Kidney (tissue), 14 donors: Measurements from ENCODE around the gene NOTCH1. TPM values are rescaled to one million over a fixed set of nuclear protein-coding genes. Genes with fewer than 3 reads are reported as not detected.

ENCODE experiments used
- DNase-seq, 5 donors: peaks; one replicate each; pipeline ENCODE4 v3.0.0-alpha.2; 2013 to 2020
- FAIRE-seq: peaks from 2 replicates; lab custom pipeline; 2012; peaks lifted over from hg19 to GRCh38; lab: Jason Lieb, UNC
- H3K27ac ChIP-seq, 2 donors: one replicate each; pipeline ENCODE4 v1.7.0; 2013; ENCODE audit warnings: low read depth in 2 of 2, low read length in 2 of 2, inconsistent platforms in 1 of 2
- H3K27me3 ChIP-seq: one replicate; pipeline ENCODE4 v1.7.1; 2013; ENCODE audit warnings: low read length, inconsistent platforms; ENCODE audit not compliant: control insufficient read depth, insufficient read depth
- H3K36me3 ChIP-seq, 3 donors: one replicate each; pipeline versions ENCODE4 v1.7.0 to v1.7.1; 2013; ENCODE audit warnings: low read length in 3 of 3, control low read depth in 1 of 3, inconsistent platforms in 1 of 3; ENCODE audit not compliant: insufficient read depth in 3 of 3, control insufficient read depth in 2 of 3
- H3K4me1 ChIP-seq, 3 donors: one replicate each; pipeline versions ENCODE4 v1.7.0 to v1.7.1; 2013; ENCODE audit warnings: low read length in 3 of 3, inconsistent platforms in 1 of 3, low read depth in 1 of 3; ENCODE audit not compliant: control insufficient read depth in 2 of 3, insufficient read depth in 2 of 3
- H3K4me3 ChIP-seq, 3 donors: one replicate each; pipeline versions ENCODE4 v1.7.0 to v1.8.1; 2013; ENCODE audit warnings: low read length in 3 of 3, control low read depth in 1 of 3, inconsistent platforms in 1 of 3
- H3K9ac ChIP-seq, 3 donors: one replicate each; pipeline versions ENCODE4 v1.7.0 to v1.7.1; 2013; ENCODE audit warnings: low read length in 3 of 3, control low read depth in 1 of 3, inconsistent platforms in 1 of 3
- H3K9me3 ChIP-seq, 3 donors: one replicate each; pipeline versions ENCODE4 v1.7.0 to v1.7.1; 2013; ENCODE audit warnings: low read length in 3 of 3, control low read depth in 1 of 3, inconsistent platforms in 1 of 3; ENCODE audit not compliant: control insufficient read depth in 2 of 3, insufficient read depth in 1 of 3
- CTCF ChIP-seq: IDR thresholded peaks from 3 replicates; pipeline ENCODE4 v1.5.1; 2012; ENCODE audit warnings: mild to moderate bottlenecking, moderate library complexity, borderline replicate concordance; ENCODE audit not compliant: insufficient read depth; ENCODE audit errors: extremely low read depth
- intact Hi-C: fragments of 100-400 bp; cut with DNase I; formaldehyde crosslinking; loops from one replicate; pipeline ENCODE4 v1.11.1; 2022
- polyA plus RNA-seq: library from polyadenylated mRNA; stranded (reverse); fragments of 350-450 nt; fragmentation: Illumina TruSeq; extraction: RNeasy Lipid Tissue Mini Kit (QIAGEN cat#74804); gene quantifications from one replicate; pipeline ENCODE4 v1.2.3, GENCODE V29; 2014; ENCODE audit warnings: low read depth, low replicate concordance; ENCODE audit not compliant: insufficient read depth
- total RNA-seq: library from RNA; stranded (reverse); fragmentation: NEBNext Ultra II Directional; extraction: Animal tissue kit (Norgen Biotek cat#: 25700); gene quantifications from one replicate; pipeline ENCODE4 v1.2.1, GENCODE V29; 2021
- donor health status: control.
- donor health status: control.
- donor health status: control.
- donor health status: control.
- donor health status: control.
- donor health status: DM: yes; HTN: yes; CAD: no.
- donor health status: Normal renal cell carcinoma (clear cell type).

NOTCH1 gene
- total and polyA plus RNA-seq, 2 donors from 2014 or later, result 6.5 to 77.2 TPM

GRCh38 chr9:136541709-136542108 lies 4.1 kb downstream of the NOTCH1 start:
- Histone ChIP-seq H3K4me3 (no peak overlapping the region), H3K9ac (no peak overlapping the region), H3K36me3 (peaks cover 0 to 10% (median 4%) of the 10 kb centered on the region in 3 donors), H3K9me3 (no peaks in the 10 kb centered on the region), H3K27me3 (no peaks in the 10 kb centered on the region), H3K4me1 (peaks cover 0 to 51% (median 27%) of the 10 kb centered on the region in 3 donors), H3K27ac (peak overlapping the region; percentile 25 to 55)
- intact Hi-C loops, result loop anchor here (10.0 kb wide), 1 partner anchor 83 kb away; no protein-coding TSS in a partner anchor
- no peak for FAIRE-seq
- no peak for TF ChIP-seq CTCF
- DNase-seq, result no peak

- H3K4me1 ChIP-seq, result peaks cover 0 to 54% (median 23%) of the 10 kb centered on the region in 3 donors
- peak overlapping the region; percentile 93 for H3K27ac ChIP-seq
- no peak for FAIRE-seq
- no peaks in the 10 kb centered on the region for H3K27me3 ChIP-seq
- H3K9me3 ChIP-seq, result no peaks in the 10 kb centered on the region
- H3K4me3 ChIP-seq, result no peak overlapping the region
- DNase-seq, result no peak
- TF ChIP-seq CTCF, result no peak
- H3K9ac ChIP-seq, result no peak overlapping the region
- peaks cover 0 to 10% (median 4%) of the 10 kb centered on the region in 3 donors for H3K36me3 ChIP-seq
- intact Hi-C loops, result loop anchor here (10.0 kb wide), 1 partner anchor 84 kb away; no protein-coding TSS in a partner anchor
Measured at GRCh38 chr9:136541179-136541578, 4.7 kb downstream of the NOTCH1 start.

- H3K9ac ChIP-seq, result peak overlapping the region in 1 of 3 donors; percentile 57
- peak in 2 of 5 donors; percentile 82 to 99 for DNase-seq
- intact Hi-C loops, result loop anchor here (10.0 kb wide), 1 partner anchor 85 kb away; no protein-coding TSS in a partner anchor
- no peaks in the 10 kb centered on the region for H3K27me3 ChIP-seq
- peak; percentile 84 for FAIRE-seq
- H3K4me3 ChIP-seq, result peak overlapping the region in 1 of 3 donors; percentile 20
- peak overlapping the region; percentile 93 for H3K27ac ChIP-seq
- no peak for TF ChIP-seq CTCF
- peaks cover 0 to 56% (median 23%) of the 10 kb centered on the region in 3 donors for H3K4me1 ChIP-seq
- H3K9me3 ChIP-seq, result no peaks in the 10 kb centered on the region
- peaks cover 0 to 10% (median 4%) of the 10 kb centered on the region in 3 donors for H3K36me3 ChIP-seq
Measured at GRCh38 chr9:136539427-136540421, 6.1 kb downstream of the NOTCH1 start.
